Activated T-cell treated with anti-CD3 and anti-CD28 coated beads for 4 hours (primary cell): ENCODE data around the gene METTL5.
A peak's percentile ranks its signal among the peaks of the same experiment; 100 is the strongest.

Source experiments
- DNase-seq: peaks from one replicate; pipeline ENCODE4 v3.0.0-alpha.2; 2020

METTL5 gene

DNA sequence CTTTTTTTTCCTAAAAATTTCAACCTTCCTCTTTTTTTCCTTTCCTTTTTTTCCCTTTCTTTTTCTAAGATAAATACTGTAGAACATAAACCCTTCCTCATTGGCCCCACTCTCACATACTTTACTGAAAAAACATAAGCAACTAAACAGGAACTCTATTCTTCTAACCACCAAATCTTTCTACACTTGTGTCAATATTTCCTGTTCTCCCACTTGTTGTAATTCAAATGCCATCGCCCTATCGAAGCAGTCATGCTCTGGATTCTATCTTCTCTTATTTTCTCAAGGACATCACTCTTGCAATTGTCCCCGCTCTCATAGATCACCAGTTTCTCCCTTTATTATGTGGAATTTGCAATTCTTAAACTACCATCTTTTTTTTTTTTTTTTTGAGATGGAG, 46.3 kb downstream of the METTL5 start:
- no peak for DNase-seq

DNA sequence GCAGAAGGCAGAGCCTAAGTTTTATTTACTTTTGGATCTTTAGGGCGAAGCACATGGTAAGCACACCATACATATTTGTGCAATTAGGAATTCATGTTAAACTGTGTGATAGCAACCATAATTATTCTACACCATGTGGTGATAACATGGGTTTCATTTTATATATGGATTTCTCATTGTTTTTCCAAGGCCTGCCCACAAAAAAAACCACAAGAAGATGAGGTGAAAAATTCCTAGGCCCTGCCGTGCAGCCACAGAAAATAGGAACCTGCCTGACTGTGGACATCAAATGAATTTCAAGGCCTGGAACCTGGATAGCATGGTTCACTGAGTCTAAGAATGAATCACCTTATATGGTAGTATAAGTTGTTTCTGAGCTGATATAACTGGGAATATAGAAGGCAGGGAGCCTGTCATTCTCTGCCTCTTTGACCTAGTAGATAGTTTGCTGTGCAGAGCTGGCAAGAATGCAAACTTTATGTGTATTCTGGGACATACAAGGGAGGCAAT, 48.4 kb downstream of the METTL5 start:
- DNase-seq: no peak

DNA sequence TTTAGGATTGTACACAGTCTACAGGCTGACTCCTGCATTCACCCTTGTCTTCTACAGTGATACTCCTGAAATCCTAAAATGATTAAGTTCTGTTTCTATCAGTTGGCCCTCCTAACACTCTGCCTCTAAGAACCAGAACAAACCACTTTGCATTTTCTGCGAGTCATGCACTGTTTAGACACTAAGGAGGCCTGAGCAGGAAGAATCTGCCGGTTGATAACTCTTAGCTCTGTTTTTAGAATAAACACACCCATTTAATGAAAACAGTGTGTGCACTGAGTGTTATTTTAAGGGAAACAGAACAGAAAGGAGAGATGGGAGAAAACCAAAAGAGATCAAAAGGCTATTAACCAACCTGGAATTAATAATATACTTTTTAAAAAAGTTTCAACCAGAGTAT, 48.9 kb downstream of the METTL5 start:
- no peak for DNase-seq

DNA sequence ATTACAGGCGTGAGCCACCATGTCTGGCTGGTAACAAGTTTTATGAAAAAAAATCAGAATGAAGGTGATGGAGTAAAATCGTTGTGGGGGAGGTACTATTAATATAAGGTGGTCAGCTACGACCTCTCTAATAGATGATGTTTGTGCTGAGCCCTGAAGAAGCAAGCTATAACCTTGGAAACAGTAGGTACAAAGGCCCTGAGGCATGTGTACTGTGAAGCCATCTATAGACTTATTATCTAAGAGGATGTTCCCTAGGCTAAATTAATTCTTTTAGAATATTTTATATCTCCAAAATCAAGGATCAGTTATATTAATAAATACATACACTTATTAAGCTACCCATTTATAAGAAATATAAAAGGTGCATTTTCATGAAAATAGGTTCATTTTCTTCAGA, 49.4 kb downstream of the METTL5 start:
- DNase-seq: no peak

DNA sequence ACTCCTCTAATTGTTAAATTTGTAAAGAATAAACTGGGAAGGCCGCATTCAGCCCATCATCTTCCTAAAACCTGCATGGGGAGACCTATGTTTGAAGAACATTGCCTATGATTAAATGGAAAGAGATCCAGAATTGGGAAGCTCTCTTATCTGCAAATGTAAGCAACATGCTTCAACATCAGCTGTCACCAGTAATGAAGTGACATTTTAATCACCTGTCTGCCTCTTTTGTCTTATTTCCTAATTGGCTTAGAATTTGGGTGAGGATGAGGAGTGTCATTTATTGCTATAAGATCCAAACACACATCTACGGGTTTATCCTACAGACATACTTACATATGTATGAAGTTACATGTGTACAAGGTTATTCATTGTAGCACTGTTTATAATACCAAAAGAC, 52.1 kb downstream of the METTL5 start:
- DNase-seq: no peak

DNA sequence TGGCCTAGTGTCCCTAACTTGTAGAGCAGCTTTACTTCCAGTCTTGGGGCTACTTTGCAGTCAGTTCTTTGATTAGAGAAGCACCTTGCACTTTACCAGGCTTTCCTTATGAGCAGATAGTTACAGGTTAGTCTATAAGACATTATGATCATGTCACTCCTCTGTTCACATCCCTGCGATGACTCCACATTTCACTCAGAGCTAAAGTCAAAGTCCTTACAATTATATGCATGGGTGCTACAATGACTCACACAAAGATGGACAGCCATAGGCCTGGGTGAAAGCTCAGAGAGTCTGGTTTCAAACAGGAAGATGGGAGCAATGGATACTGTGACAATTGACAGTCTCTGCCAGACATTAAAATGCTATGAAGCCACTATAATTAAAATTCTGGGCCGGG, 53.1 kb downstream of the METTL5 start:
- DNase-seq: no peak

DNA sequence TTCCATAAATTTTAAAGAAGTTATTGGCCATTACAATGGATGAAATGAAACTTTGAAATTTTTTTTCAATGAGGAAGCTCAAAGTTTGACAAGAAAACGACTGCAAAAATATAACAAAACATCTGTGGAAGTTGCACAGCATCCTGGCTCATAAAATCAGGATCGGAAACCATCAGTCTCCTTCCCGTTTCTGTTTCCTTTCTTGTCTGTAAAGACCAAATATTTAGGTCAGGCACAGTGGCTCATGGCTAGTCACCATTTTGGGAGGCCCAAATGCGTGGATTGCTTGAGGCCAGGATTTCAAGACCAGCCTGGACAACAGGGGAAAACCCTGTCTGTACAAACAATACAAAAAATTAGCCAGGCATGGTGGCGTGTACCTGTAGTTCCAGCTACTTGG, 53.7 kb downstream of the METTL5 start:
- DNase-seq: no peak

DNA sequence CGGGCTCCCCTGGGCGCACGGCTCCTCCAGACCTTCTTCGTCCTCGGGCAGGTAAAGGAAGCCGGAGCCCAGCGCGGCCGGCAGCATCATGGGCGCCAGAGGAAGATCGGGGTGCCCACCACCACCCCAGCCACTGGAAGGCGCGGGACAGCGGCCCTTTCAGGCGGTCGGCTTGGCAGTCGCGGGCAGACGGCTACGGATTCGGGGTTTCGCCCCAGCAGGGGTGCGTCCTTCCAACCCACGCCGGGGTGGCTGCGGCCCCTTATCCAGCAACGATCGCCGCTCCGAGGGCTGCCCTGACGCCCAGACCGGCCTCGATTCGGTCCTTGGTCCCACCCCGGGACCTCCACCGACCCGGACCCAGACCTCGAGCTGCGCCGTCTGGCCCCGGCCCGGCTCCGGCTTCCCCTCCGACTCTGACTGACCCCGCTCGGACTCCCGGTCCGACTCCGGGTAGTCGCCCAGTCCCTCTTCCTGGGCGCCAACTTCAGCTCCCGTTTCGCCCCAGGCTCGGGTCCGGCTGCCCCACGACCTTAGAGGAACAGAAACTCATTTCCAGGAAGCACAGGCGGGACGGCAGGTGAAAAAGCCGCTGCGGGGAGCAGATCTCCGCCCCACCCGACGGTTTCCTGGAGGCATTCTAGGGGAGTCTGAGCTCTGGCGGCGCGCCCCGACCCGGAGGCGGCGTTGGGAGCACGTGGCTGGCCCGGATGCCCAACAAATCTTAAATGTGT, 56.3 kb downstream of the METTL5 start:
- DNase-seq: peak; percentile 9

DNA sequence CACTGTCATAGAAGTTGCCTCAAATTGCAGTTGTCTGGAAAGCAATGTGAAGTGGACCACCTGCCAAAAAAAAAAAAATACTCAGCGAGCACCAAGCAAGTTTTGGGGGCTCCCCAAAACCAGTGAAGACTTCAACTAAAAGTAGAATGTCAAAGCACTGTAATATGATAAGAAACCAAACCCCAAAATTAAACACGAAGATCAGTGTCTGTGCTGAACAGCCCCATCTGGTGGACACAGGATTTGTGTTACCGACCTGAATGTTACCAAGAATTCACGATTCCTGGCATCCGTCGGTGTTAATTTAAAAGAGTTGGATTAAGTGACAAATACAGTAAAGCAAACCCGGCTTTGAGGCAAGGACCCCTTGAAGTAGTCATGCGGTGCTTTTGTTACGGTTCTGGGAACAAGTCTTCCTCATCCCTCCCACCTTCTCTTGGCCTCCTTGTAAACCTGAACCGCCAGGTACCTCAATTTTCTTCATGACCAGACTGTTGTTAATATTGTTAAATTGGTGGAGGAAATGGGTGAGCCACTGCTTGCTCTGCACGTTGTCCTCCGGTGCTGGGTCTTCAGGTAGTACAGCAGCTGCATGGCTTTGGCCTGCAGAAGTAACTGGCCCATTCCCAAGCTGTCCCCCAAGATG, 57.3 kb downstream of the METTL5 start:
- peak; percentile 55 for DNase-seq

DNA sequence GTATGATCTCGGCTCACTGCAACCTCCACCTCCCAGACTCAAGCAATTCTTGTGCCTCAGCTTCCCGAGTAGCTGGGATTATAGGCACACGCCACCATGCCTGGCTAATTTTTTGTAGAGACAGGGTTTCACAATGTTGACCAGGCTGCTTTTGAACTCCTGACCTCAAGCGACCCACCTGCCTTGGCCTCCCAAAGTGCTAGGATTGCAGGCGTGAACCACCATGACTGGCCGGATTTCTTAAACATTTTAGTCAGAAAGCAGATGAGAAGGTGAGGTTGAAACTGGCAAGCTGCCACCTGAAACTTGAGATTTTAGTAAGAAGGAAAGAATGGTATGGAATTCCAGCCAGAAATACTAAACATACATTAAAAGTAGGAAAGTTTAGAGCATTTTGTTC, 59.2 kb downstream of the METTL5 start:
- no peak for DNase-seq

DNA sequence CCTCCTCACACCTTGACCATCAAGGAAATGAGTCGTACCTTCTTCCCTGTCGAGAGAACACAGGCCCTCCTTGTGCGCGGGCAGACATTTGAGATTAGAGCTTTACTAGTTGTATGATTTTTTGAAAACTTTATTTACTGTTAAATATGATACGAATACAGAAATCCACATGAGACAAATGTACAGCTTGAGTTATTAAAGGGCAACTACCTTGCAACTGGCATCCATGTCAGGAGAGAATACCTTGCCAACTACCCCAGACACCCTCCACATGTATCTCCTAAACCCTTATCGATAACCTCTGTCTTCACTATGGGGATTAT, 62.8 kb downstream of the METTL5 start:
- no peak for DNase-seq
